ENCODE results near the gene SLC38A10.

DNA sequence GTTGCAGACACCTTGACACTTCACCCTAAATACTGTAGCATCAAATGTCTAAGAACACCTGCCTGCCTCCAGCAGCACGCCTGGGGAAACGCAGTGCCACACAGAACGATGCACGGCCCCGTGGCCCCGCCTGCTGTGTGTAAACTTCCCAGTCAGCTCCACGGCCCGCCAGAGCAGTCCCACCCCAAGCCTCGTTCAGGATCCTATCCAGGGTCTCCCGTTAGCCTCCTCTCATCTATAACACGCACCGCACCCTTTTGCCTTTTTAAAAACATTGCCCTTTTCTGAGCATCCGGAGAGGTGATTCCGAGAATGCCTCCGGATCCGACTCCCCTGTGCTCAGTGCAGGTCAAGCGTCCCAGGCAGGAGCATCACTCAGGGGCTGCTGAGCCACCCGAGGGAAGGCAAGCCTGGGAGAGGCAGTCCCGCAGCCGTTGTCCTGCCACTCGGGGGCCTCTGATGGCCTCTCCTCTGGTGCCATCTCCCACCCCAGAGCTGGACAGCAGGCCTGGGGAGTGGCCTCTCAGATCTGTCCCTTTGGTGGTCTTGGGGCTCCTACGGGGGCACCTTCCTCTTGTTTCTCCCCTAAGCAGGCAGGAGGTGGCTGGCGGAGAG lies 37.9 kb upstream of the SLC38A10 start:
- TF ChIP-seq POLR2A (IDR thresholded peaks at IDR 0.05; ENCODE audit: low read depth, low read length) (no peak), RCOR1 (IDR thresholded peaks at IDR 0.05; ENCODE audit: insufficient replicate concordance, low read length) (no peak), SMC3 (IDR thresholded peaks at IDR 0.05; ENCODE audit: low read depth, low read length) (no peak), CEBPB (IDR thresholded peaks at IDR 0.05; ENCODE audit: low read depth, low read length) (no peak), RAD21 (IDR thresholded peaks at IDR 0.05; ENCODE audit: low read length) (no peak), BHLHE40 (IDR thresholded peaks at IDR 0.05; ENCODE audit: low read depth, low read length) (no peak), MXI1 (IDR thresholded peaks at IDR 0.05; ENCODE audit: borderline replicate concordance, low read depth, low read length) (no peak), RFX5 (IDR thresholded peaks at IDR 0.05; ENCODE audit: low read depth, low read length) (no peak), FOS (IDR thresholded peaks at IDR 0.05; ENCODE audit: low read depth, low read length) (no peak), MAZ (IDR thresholded peaks at IDR 0.05; ENCODE audit: borderline replicate concordance, low read depth, low read length) (no peak), CHD1 (IDR thresholded peaks at IDR 0.05; ENCODE audit: low read depth, low read length) (no peak)
- TF ChIP-seq, protein P1, sequence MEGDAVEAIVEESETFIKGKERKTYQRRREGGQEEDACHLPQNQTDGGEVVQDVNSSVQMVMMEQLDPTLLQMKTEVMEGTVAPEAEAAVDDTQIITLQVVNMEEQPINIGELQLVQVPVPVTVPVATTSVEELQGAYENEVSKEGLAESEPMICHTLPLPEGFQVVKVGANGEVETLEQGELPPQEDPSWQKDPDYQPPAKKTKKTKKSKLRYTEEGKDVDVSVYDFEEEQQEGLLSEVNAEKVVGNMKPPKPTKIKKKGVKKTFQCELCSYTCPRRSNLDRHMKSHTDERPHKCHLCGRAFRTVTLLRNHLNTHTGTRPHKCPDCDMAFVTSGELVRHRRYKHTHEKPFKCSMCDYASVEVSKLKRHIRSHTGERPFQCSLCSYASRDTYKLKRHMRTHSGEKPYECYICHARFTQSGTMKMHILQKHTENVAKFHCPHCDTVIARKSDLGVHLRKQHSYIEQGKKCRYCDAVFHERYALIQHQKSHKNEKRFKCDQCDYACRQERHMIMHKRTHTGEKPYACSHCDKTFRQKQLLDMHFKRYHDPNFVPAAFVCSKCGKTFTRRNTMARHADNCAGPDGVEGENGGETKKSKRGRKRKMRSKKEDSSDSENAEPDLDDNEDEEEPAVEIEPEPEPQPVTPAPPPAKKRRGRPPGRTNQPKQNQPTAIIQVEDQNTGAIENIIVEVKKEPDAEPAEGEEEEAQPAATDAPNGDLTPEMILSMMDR (conservative IDR thresholded peaks at IDR 0.05; ENCODE audit: low read depth, low read length): no peak
- TF ChIP-seq, protein P2, sequence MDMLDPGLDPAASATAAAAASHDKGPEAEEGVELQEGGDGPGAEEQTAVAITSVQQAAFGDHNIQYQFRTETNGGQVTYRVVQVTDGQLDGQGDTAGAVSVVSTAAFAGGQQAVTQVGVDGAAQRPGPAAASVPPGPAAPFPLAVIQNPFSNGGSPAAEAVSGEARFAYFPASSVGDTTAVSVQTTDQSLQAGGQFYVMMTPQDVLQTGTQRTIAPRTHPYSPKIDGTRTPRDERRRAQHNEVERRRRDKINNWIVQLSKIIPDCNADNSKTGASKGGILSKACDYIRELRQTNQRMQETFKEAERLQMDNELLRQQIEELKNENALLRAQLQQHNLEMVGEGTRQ (IDR thresholded peaks at IDR 0.05; ENCODE audit: low read depth, low read length): no peak
- TF ChIP-seq, protein P3, sequence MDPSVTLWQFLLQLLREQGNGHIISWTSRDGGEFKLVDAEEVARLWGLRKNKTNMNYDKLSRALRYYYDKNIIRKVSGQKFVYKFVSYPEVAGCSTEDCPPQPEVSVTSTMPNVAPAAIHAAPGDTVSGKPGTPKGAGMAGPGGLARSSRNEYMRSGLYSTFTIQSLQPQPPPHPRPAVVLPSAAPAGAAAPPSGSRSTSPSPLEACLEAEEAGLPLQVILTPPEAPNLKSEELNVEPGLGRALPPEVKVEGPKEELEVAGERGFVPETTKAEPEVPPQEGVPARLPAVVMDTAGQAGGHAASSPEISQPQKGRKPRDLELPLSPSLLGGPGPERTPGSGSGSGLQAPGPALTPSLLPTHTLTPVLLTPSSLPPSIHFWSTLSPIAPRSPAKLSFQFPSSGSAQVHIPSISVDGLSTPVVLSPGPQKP (IDR thresholded peaks at IDR 0.05; ENCODE audit: borderline replicate concordance, low read depth, low read length): no peak

Measured in IMR-90 (cell line).